Epithelial cell of umbilical artery (primary cell): ENCODE measurements around the gene TAPBP. TPM values are rescaled to one million over a fixed set of nuclear protein-coding genes. Genes with fewer than 3 reads are reported as not detected.

ENCODE experiments used
- total RNA-seq: library from RNA; depleted of rRNA; stranded (reverse); fragments of >200 nt; gene quantifications from 2 replicates; pipeline ENCODE4 v1.2.3, GENCODE V29; 2014

TAPBP gene
- 37.7 and 46.4 TPM in 2 replicates for total RNA-seq

GRCh38 chr6:33313709-33314514, at the start of gene TAPBP:
TAPBP (minus strand) TSS chr6:33314078; CDS start chr6:33314041, 37 bp downstream.

GRCh38 chr6:33317669-33318425, 4.0 kb upstream of the TAPBP start, which contains the start of gene ZBTB22:
ZBTB22 (minus strand) TSS chr6:33317744; CDS start chr6:33316916, 828 bp downstream.

GRCh38 chr6:33298773-33299236, 15.1 kb downstream of the TAPBP start, which contains the start of gene RGL2:
RGL2 (minus strand) TSS chr6:33298942; CDS start chr6:33298610, 332 bp downstream.

GRCh38 chr6:33288921-33289783, 24.7 kb downstream of the TAPBP start, which contains the start of the genes PFDN6 and WDR46:
PFDN6 (plus strand) TSS chr6:33289601; CDS start chr6:33289857, 256 bp downstream.
WDR46 (minus strand) TSS chr6:33289239; CDS start chr6:33289170, 69 bp downstream.

GRCh38 chr6:33276864-33277662, 36.8 kb downstream of the TAPBP start, which contains the start of gene B3GALT4:
B3GALT4 (plus strand) TSS chr6:33277123; CDS start chr6:33277420, 297 bp downstream.

GRCh38 chr6:33271468-33272274, 42.2 kb downstream of the TAPBP start, which contains the start of the genes RPS18 and VPS52:
RPS18 (plus strand) TSS chr6:33272075; CDS start chr6:33272120, 45 bp downstream.
VPS52 (minus strand) TSS chr6:33271876; CDS start chr6:33271675, 201 bp downstream.

Other genes starting within 250 kb of the TAPBP start
- 0.65 and 3.6 TPM in 2 replicates for gene HLA-DPA1, start 240.4 kb downstream of the TAPBP start, total RNA-seq
- gene HLA-DPB1, start 238.1 kb downstream of the TAPBP start, total RNA-seq: 20.1 and 23.1 TPM in 2 replicates
- gene COL11A2, start 121.6 kb downstream of the TAPBP start, total RNA-seq: under 0.01 and 0.15 TPM in 2 replicates
- 17.9 and 18.5 TPM in 2 replicates for gene RXRB, start 113.4 kb downstream of the TAPBP start, total RNA-seq
- gene SLC39A7, start 113.2 kb downstream of the TAPBP start, total RNA-seq: 94.4 and 109 TPM in 2 replicates
- 11.0 and 12.3 TPM in 2 replicates for gene HSD17B8, start 109.4 kb downstream of the TAPBP start, total RNA-seq
- gene RING1, start 105.6 kb downstream of the TAPBP start, total RNA-seq: 21.1 and 24.0 TPM in 2 replicates
- 23.1 and 26.3 TPM in 2 replicates for gene VPS52, start 42.2 kb downstream of the TAPBP start, total RNA-seq
- gene RPS18, start 42.0 kb downstream of the TAPBP start, total RNA-seq: 2,997 and 4,260 TPM in 2 replicates
- gene B3GALT4, start 37.0 kb downstream of the TAPBP start, total RNA-seq: 1.6 and 3.3 TPM in 2 replicates
- gene WDR46, start 24.8 kb downstream of the TAPBP start, total RNA-seq: 106 and 144 TPM in 2 replicates
- gene PFDN6, start 24.5 kb downstream of the TAPBP start, total RNA-seq: 57.8 and 82.8 TPM in 2 replicates
- 33.1 and 39.3 TPM in 2 replicates for gene RGL2, start 15.1 kb downstream of the TAPBP start, total RNA-seq
- 12.3 and 12.8 TPM in 2 replicates for gene ZBTB22, start 3.7 kb upstream of the TAPBP start, total RNA-seq
- gene DAXX, start 8.9 kb upstream of the TAPBP start, total RNA-seq: 40.6 and 46.7 TPM in 2 replicates
- gene KIFC1, start 77.7 kb upstream of the TAPBP start, total RNA-seq: 30.2 and 37.4 TPM in 2 replicates
- gene PHF1, start 96.9 kb upstream of the TAPBP start, total RNA-seq: 7.5 and 10.0 TPM in 2 replicates
- gene CUTA, start 104.0 kb upstream of the TAPBP start, total RNA-seq: 43.2 and 60.5 TPM in 2 replicates
- 1.2 and 1.3 TPM in 2 replicates for gene SYNGAP1, start 106.0 kb upstream of the TAPBP start, total RNA-seq
- gene ZBTB9, start 140.5 kb upstream of the TAPBP start, total RNA-seq: 4.6 and 4.9 TPM in 2 replicates